Adrenal gland (tissue), 12 donors: ENCODE measurements around the gene NUSAP1. TPM values are rescaled to one million over a fixed set of nuclear protein-coding genes. Genes with fewer than 3 reads are reported as not detected.

ENCODE experiments used
- DNase-seq, 7 donors: peaks; one replicate each; pipeline ENCODE4 v3.0.0-alpha.2; 2019 to 2020
- H3K27ac ChIP-seq, 5 donors: fragments of 200-600 bp; sonication (generic) in 4 of 5; 1 replicate in 3 of 5; 2 replicates in 2 of 5; pipeline versions ENCODE4 v1.5.1 to v1.8.0; 2016 to 2020; ENCODE audit warnings: mild to moderate bottlenecking in 1 of 5
- H3K27me3 ChIP-seq: fragments of 200-600 bp; 2 replicates; pipeline ENCODE4 v1.8.0; 2021
- H3K36me3 ChIP-seq, 2 donors: fragments of 200-600 bp; replicated peaks in 1 of 2; 1 replicate in 1 of 2; 2 replicates in 1 of 2; pipeline versions ENCODE4 v1.5.1 to v1.8.0; 2018 to 2022
- H3K4me1 ChIP-seq, 2 donors: fragments of 200-600 bp; replicated peaks in 1 of 2; 1 replicate in 1 of 2; 2 replicates in 1 of 2; pipeline versions ENCODE4 v1.5.1 to v1.8.0; 2018 to 2021
- H3K4me3 ChIP-seq, 4 donors: fragments of 200-600 bp; sonication (generic) in 3 of 4; one replicate each; pipeline ENCODE4 v1.5.1; 2016 to 2018
- H3K9me3 ChIP-seq, 3 donors: fragments of 200-600 bp; sonication (generic) in 1 of 3; replicated peaks in 1 of 3; 1 replicate in 2 of 3; 2 replicates in 1 of 3; pipeline versions ENCODE4 v1.5.1 to v1.8.0; 2016 to 2021
- CTCF ChIP-seq, 6 experiments: fragments of 450-650 bp in 4 of 6; fragments of 200-600 bp in 2 of 6; sonication (generic) in 1 of 6; IDR thresholded peaks; 1 replicate in 5 of 6; 2 replicates in 1 of 6; pipeline versions ENCODE4 v1.5.1 to v1.8.0; 2016 to 2021; ENCODE audit warnings: antibody characterized with exemption in 6 of 6, mild to moderate bottlenecking in 2 of 6, moderate library complexity in 1 of 6
- POLR2A ChIP-seq, 2 donors: fragments of 450-650 bp; IDR thresholded peaks; one replicate each; pipeline ENCODE4 v1.6.1; 2017; ENCODE audit warnings: antibody characterized with exemption in 2 of 2, mild to moderate bottlenecking in 2 of 2, moderate library complexity in 1 of 2
- WGBS, 4 donors: extraction: QIAGEN DNeasy Blood & Tissue Kit in 2 of 4; methylation state at CpG; one replicate each; pipeline versions ENCODE4 v1.1.5 to v1.1.7; 2013 to 2017; 5-methylcytosine and 5-hydroxymethylcytosine counted together
- intact Hi-C, 2 donors: fragments of 100-400 bp; cut with DNase I; formaldehyde crosslinking; loops; one replicate each; pipeline versions ENCODE4 v1.14.1 to v1.15.0; 2022 to 2023
- polyA plus RNA-seq, 3 donors: library from polyadenylated mRNA; stranded (reverse); fragments of 200-250 nt in 2 of 3; fragments of 350-450 nt in 1 of 3; fragmentation: Illumina TruSeq in 1 of 3; extraction: RNeasy Lipid Tissue Mini Kit (QIAGEN cat#74804) in 1 of 3; gene quantifications; one replicate each; pipeline ENCODE4 v1.2.3, GENCODE V29; 2013 to 2014
- total RNA-seq, 9 donors: library from RNA; depleted of rRNA in 4 of 9; stranded (reverse); fragments of >200 nt in 4 of 9; fragments of 120-200 nt in 1 of 9; fragmentation: NEBNext Ultra II Directional in 1 of 9; extraction: Animal tissue kit (Norgen Biotek cat#: 25700) in 1 of 9; gene quantifications; one replicate each; pipeline versions ENCODE4 v1.1.0 to v1.2.4, GENCODE V29; 2013 to 2023
- donor health status: healthy with polysubstance abuse.
- donor health status: Bipolar disorder and iron deficiency.
- donor health status: DM: yes; HTN: yes; CAD: no.
- donor health status: DM: no; HTN: no; CAD: no.
- donor health status: DM: no; HTN: no; CAD: no.
- donor health status: DM: yes; HTN: yes; CAD: no.

Gene NUSAP1
- total and polyA plus RNA-seq, 12 donors: 6.5 to 74.3 (median 22.4) TPM

DNA sequence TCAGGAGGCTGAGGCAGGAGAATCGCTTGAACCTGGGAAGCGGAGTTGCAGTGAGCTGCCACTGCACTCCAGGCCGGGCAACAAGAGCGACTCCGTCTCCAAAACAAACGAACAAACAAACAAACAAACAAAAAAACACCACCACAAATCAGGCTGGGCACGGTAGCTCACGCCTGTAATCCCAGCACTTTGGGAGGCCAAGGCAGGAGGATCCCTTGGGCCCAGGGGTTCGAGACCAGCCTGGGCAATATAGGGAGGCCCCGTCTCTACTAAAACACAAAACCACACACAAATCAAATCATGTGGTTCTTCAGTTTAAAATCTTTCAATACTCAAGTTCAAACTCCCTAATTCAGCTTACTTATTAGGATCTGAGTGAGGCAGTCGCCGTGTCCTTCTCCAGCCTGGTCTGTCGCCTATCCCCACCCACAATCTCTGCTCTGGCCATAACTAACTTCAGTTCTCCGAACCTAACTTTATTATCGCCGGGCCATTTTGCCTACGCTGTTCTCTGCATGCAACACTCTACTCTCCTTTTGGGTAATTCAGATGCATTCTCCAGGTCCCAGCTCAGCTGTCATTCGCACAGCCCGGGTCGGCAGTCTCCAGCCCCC lies 83.6 kb downstream of the NUSAP1 start:
- Histone ChIP-seq H3K36me3 (no peaks in the 10 kb centered on the region), H3K4me1 (peaks cover 13 to 33% of the 10 kb centered on the region in 2 donors), H3K27ac (peak overlapping the region; percentile 73 to 90 (median 89)), H3K4me3 (peak overlapping the region; percentile 26 to 91 (median 54)), H3K27me3 (no peaks in the 10 kb centered on the region), H3K9me3 (no peaks in the 10 kb centered on the region)
- intact Hi-C loops: no loop called here
- DNase-seq: no peak
- 31 to 34% (median 33%) methylated on average over 20 of the region's 20 CpGs for WGBS, 4 donors
- TF ChIP-seq CTCF (IDR thresholded peaks at IDR 0.05) (no peak), POLR2A (IDR thresholded peaks at IDR 0.05) (no peak)

DNA sequence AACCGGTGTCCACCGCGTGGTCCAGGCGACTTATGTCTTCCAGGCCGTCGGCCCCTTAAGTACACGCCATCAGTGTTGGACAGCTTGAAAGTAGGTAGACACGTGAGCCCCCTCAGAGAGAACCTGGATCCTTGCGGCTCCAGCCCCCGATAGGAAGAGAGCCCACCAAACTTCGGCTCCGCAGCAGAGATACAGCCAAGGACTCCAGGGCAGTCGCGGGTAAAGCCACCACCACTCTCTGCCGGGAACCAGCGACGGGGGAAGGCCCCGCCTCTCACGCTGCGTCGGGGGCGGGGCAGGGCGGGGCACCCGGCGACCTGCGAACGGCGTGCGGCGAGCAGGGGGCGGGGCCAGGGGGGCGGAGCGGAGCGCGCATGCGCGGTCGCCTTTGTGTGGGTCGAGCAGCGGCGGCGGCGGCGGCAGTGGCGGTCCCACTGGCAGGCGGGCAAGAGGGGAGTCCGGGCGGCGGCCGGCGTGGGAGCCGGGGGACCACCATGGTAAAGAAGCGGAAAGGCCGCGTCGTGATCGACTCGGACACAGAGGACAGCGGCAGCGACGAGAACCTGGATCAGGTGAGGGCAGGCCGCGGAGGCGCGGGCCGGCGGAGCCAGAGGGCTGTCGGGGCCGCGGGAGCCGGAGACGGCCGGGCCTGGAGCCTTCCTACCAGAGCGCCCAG lies 84.2 kb downstream of the NUSAP1 start, which contains the start of gene RTF1:
RTF1 (plus strand) TSS at position 354 of the 676 bp plus-strand sequence; CDS start at position 375, 21 bp downstream.
- Histone ChIP-seq H3K27ac (peak within 1 kb of the TSS; percentile 73 to 90 (median 89)), H3K4me1 (peaks cover 13 to 33% of the 10 kb centered on the region in 2 donors), H3K9me3 (no peaks in the 10 kb centered on the region), H3K27me3 (no peaks in the 10 kb centered on the region), H3K36me3 (no peaks in the 10 kb centered on the region), H3K4me3 (peak within 1 kb of the TSS; percentile 26 to 91 (median 84))
- WGBS, 4 donors: 0 to 1% (median 1%) methylated on average over 10 to 73 of the region's 74 CpGs
- DNase-seq: peak; percentile 91 to 98 (median 95)
- intact Hi-C loops: no loop called here
- TF ChIP-seq POLR2A (IDR thresholded peaks at IDR 0.05) (peak; percentile 80 to 85), CTCF (IDR thresholded peaks at IDR 0.05) (no peak)

DNA sequence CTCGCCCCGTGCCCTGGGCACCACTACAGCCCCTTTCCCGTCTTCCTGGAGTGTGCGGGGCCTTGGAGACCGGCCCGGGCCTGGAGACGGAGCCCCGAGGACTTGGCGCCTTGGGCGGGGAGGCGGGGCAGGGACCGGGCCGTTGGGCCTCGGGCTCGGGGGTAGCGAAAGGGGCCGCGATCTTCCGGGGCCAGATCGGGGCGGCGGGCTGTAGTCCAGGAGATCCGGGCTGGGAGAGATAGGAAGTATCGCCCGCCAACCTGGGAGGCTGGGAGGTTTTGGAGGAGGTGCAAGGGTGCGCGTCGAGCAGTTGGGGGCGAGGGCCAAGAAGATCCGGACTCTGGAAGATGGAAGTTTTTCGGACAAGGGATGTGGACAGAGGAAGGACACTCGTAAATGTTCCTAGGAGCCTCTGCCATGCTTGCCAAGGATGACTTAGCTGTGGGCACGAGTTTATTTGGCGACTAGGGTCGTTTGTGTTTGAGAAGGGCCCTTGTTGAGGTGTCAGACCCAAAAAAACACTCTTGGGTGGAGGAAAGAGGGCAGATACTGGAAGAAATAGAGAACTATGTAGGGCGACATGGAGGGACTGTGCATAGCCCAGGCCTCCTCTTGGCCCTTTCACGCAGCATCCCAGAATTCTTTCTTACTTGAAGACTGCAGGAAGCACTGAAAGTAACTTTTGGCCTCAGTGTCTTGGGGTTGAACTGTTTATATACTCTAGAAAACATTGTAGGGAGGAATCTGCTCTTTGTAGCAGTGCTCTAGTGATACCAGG lies 84.9 kb downstream of the NUSAP1 start:
- WGBS, 4 donors: 0 to 2% (median 1%) methylated on average over 23 to 37 of the region's 37 CpGs
- H3K9me3 ChIP-seq: no peaks in the 10 kb centered on the region
- intact Hi-C loops: no loop called here
- TF ChIP-seq CTCF (IDR thresholded peaks at IDR 0.05) (no peak), POLR2A (IDR thresholded peaks at IDR 0.05) (no peak)
- H3K4me3 ChIP-seq: peak overlapping the region; percentile 26 to 91 (median 84)
- H3K36me3 ChIP-seq: no peaks in the 10 kb centered on the region
- peaks cover 13 to 33% of the 10 kb centered on the region in 2 donors for H3K4me1 ChIP-seq
- H3K27ac ChIP-seq: peak overlapping the region; percentile 14 to 90 (median 89)
- H3K27me3 ChIP-seq: no peaks in the 10 kb centered on the region
- peak in 5 of 7 donors; percentile 37 to 48 (median 39) for DNase-seq
